ENCODE measurements around the gene PRKN.

The PRKN gene

GRCh38 chr6:161792851-161793493, 934.6 kb downstream of the PRKN start:
- H3K27ac ChIP-seq (replicated peaks) = no peak overlapping the region
- no peak for DNase-seq (ENCODE audit: low read depth in 1 of 2, low spot score in 1 of 2)
- no peaks in the 10 kb centered on the region for H3K27me3 ChIP-seq (ENCODE audit: insufficient read depth, poor library complexity, severe bottlenecking)
- no peak for TF ChIP-seq GABPA (IDR thresholded peaks at IDR 0.05; ENCODE audit: low read depth)
- H3K4me3 ChIP-seq (replicated peaks; ENCODE audit: insufficient read depth, low read length) = no peak overlapping the region

- Histone ChIP-seq H3K4me3 (replicated peaks; ENCODE audit: insufficient read depth, low read length) (no peak overlapping the region), H3K27ac (replicated peaks) (no peak overlapping the region), H3K27me3 (ENCODE audit: insufficient read depth, poor library complexity, severe bottlenecking) (no peaks in the 10 kb centered on the region)
- no peak for TF ChIP-seq SPI1 (IDR thresholded peaks at IDR 0.05; ENCODE audit: borderline replicate concordance, low read depth)
- no peak for TF ChIP-seq CTCF (IDR thresholded peaks at IDR 0.05; ENCODE audit: insufficient read depth, low read length)
- TF ChIP-seq GABPA (IDR thresholded peaks at IDR 0.05; ENCODE audit: low read depth) = no peak
- DNase-seq (ENCODE audit: low read depth in 1 of 2, low spot score in 1 of 2) = no peak
These were observed 939.0 kb downstream of the PRKN start for GRCh38 chr6:161788531-161788930.

GRCh38 chr6:161772176-161772575, 955.4 kb downstream of the PRKN start:
- DNase-seq (ENCODE audit: low read depth in 1 of 2, low spot score in 1 of 2) = no peak
- Histone ChIP-seq H3K27ac (replicated peaks) (no peak overlapping the region), H3K4me3 (replicated peaks; ENCODE audit: insufficient read depth, low read length) (no peak overlapping the region), H3K27me3 (ENCODE audit: insufficient read depth, poor library complexity, severe bottlenecking) (no peaks in the 10 kb centered on the region)
- TF ChIP-seq POLR2AphosphoS5 (IDR thresholded peaks at IDR 0.05; ENCODE audit: low read depth) (no peak), GABPA (IDR thresholded peaks at IDR 0.05; ENCODE audit: low read depth) (no peak), CTCF (IDR thresholded peaks at IDR 0.05; ENCODE audit: insufficient read depth, low read length) (no peak), REST (IDR thresholded peaks at IDR 0.05; ENCODE audit: insufficient replicate concordance, low read depth) (no peak), SPI1 (IDR thresholded peaks at IDR 0.05; ENCODE audit: borderline replicate concordance, low read depth) (no peak)

- H3K27me3 ChIP-seq (ENCODE audit: insufficient read depth, poor library complexity, severe bottlenecking) = no peaks in the 10 kb centered on the region
- no peak overlapping the region for H3K4me3 ChIP-seq (replicated peaks; ENCODE audit: insufficient read depth, low read length)
These were observed 965.6 kb downstream of the PRKN start for GRCh38 chr6:161761966-161762365.

More at GRCh38 chr6:161761966-161762365, 965.6 kb downstream of the PRKN start:
- TF ChIP-seq SPI1 (IDR thresholded peaks at IDR 0.05; ENCODE audit: borderline replicate concordance, low read depth) (no peak), REST (IDR thresholded peaks at IDR 0.05; ENCODE audit: insufficient replicate concordance, low read depth) (no peak)
- no peak overlapping the region for H3K27ac ChIP-seq (replicated peaks)
- DNase-seq (ENCODE audit: low read depth in 1 of 2, low spot score in 1 of 2) = no peak
